ENCODE measurements around the gene SPRYD3. TPM values are rescaled to one million over a fixed set of nuclear protein-coding genes. Genes with fewer than 3 reads are reported as not detected.

Gene SPRYD3
- total RNA-seq, 1 donor from 2014 or later, result 17.9 TPM

DNA sequence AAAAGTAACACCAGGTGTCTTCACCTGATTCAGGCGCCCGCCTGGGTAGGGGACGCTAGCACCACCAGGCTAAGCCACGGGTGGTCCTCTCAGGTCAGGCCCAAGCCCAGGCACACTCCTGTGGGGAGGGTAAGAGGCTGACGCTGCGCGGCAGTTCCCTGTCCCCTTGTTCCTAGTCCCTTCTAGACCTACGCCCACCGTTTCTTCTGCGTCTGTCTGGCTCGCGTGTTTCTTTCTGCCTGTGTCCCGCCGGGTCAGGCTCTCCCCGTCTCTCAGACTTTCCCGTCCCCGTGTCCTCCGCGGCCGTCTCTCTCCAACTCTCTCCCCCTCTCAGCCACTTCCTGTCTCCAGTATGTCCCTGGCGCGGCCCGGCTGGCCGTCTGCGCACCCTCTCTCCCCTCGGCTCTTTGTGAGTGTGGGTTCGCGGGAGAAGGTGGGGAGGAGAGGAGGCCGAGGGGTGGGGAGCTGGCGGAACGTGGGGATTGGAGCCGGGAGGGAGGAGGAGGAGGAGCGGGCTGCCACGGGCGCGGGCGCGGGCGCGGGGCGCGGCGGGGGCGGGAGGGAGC lies 32.5 kb downstream of the SPRYD3 start:
- TF ChIP-seq, protein P1, sequence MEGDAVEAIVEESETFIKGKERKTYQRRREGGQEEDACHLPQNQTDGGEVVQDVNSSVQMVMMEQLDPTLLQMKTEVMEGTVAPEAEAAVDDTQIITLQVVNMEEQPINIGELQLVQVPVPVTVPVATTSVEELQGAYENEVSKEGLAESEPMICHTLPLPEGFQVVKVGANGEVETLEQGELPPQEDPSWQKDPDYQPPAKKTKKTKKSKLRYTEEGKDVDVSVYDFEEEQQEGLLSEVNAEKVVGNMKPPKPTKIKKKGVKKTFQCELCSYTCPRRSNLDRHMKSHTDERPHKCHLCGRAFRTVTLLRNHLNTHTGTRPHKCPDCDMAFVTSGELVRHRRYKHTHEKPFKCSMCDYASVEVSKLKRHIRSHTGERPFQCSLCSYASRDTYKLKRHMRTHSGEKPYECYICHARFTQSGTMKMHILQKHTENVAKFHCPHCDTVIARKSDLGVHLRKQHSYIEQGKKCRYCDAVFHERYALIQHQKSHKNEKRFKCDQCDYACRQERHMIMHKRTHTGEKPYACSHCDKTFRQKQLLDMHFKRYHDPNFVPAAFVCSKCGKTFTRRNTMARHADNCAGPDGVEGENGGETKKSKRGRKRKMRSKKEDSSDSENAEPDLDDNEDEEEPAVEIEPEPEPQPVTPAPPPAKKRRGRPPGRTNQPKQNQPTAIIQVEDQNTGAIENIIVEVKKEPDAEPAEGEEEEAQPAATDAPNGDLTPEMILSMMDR (IDR thresholded peaks at IDR 0.05; ENCODE audit: unreplicated experiment), result no peak
- H3K27me3 Mint-ChIP-seq, result peaks cover 2% of the 10 kb centered on the region
- DNase-seq (ENCODE audit: low spot score, unreplicated experiment), result no peak
- H3K27ac Mint-ChIP-seq, result peak overlapping the region; percentile 94
- peak overlapping the region; percentile 93 for H3K4me3 Mint-ChIP-seq (ENCODE audit: low read depth)
- H3K9me3 Mint-ChIP-seq (ENCODE audit: low read depth), result no peaks in the 10 kb centered on the region
- peaks cover 5% of the 10 kb centered on the region for H3K36me3 Mint-ChIP-seq (ENCODE audit: insufficient read depth)
- peaks cover 42% of the 10 kb centered on the region for H3K4me1 Mint-ChIP-seq (ENCODE audit: low read depth)

DNA sequence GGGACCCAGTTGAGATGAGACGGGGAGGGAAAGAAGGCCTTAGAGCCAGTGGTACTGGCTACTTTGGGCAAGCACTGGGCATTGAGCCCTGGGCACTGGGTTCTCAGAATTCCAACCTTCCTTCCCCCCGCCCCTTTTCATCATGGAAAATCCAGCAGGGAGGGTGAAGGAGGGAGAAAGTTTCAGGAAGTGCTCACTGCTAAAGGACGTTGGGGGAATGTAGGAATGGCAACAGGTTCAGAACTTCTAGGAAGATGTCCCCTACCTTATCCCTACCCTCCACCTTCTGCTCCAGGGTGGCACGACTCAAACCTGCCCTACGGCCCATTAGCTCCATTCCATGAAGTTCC lies 33.5 kb downstream of the SPRYD3 start:
- TF ChIP-seq, protein P1 (IDR thresholded peaks at IDR 0.05; ENCODE audit: unreplicated experiment), result no peak
- Mint-ChIP-seq H3K4me1 (ENCODE audit: low read depth) (peaks cover 39% of the 10 kb centered on the region), H3K9me3 (ENCODE audit: low read depth) (no peaks in the 10 kb centered on the region), H3K27ac (no peak overlapping the region), H3K4me3 (ENCODE audit: low read depth) (peak overlapping the region; percentile 93), H3K27me3 (no peaks in the 10 kb centered on the region), H3K36me3 (ENCODE audit: insufficient read depth) (peaks cover 7% of the 10 kb centered on the region)
- DNase-seq (ENCODE audit: low spot score, unreplicated experiment), result no peak

DNA sequence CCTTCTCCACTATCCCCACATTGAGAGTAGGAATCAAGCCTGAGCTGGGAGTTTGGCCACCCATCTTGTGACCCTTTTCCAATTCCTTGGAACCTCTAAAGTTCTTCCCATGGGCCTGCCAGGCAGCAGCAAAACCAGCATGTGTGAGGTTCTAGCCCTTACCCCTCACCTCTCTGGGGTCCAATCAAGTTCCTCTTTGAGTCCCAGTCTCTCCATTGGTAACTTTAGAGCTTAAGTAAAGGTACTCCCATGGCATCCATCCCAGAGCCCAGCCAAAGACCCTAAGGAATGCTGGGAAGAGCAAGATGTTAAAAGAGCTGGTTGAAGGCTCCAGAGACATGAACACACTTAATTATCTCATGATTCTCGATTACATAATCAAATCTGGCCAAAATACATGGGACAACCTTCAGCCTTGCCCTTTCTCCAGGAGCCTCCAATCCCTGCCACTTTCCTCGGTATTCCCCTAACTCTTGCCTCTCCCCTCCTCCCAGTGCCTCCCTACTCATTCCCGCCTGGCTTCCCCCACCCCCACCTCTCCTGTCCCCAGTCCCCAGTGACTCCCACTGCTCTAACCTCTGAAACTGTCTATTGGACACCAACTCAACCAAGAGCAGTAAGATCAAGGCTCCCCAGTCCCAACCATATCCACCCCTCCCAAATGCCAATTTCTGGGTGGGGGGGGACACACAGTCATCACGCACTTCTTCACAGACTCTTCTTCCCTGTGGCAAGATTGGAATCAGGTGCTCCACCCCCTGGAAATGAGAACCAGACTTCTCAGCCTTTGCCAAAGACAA lies 34.1 kb downstream of the SPRYD3 start:
- peak overlapping the region; percentile 79 for H3K27ac Mint-ChIP-seq

DNA sequence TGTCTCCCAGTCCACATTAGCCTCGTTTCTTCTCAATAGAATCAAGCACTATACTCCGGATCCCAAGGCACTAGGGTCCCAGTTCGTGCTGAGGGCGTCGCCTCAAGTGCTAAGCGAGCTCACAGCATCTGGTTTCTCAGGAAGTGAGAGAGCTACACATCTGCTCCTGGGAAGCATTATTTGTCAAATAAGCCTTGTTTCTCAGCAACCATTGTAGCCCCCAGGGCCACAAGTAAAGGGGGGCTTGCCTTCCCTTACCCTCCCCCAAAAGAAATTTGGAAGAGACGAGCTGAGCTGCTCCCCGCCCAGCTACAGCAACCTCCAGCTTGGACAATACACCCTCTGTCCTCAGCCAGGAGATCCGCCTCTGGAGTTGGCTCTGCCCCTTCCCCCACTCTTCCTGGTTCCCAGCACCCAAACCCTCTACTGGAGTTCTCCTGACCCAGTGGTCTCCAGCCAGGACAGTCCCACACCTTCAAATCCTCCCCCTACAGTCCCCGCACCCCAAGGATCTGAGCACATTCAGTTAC lies 35.1 kb downstream of the SPRYD3 start:
- peaks cover 35% of the 10 kb centered on the region for H3K4me1 Mint-ChIP-seq (ENCODE audit: low read depth)
- no peaks in the 10 kb centered on the region for H3K27me3 Mint-ChIP-seq

More for the DNA sequence above, 34.1 kb downstream of the SPRYD3 start:
- H3K9me3 Mint-ChIP-seq (ENCODE audit: low read depth), result no peaks in the 10 kb centered on the region
- no peak for DNase-seq (ENCODE audit: low spot score, unreplicated experiment)
- H3K36me3 Mint-ChIP-seq (ENCODE audit: insufficient read depth), result peaks cover 7% of the 10 kb centered on the region
- peaks cover 39% of the 10 kb centered on the region for H3K4me1 Mint-ChIP-seq (ENCODE audit: low read depth)
- TF ChIP-seq, protein P1 (IDR thresholded peaks at IDR 0.05; ENCODE audit: unreplicated experiment), result no peak
- peak overlapping the region; percentile 93 for H3K4me3 Mint-ChIP-seq (ENCODE audit: low read depth)
- H3K27me3 Mint-ChIP-seq, result no peaks in the 10 kb centered on the region

More for the DNA sequence above, 35.1 kb downstream of the SPRYD3 start:
- Mint-ChIP-seq H3K27ac (peak overlapping the region; percentile 44), H3K4me3 (ENCODE audit: low read depth) (peak overlapping the region; percentile 93), H3K36me3 (ENCODE audit: insufficient read depth) (peaks cover 12% of the 10 kb centered on the region), H3K9me3 (ENCODE audit: low read depth) (no peaks in the 10 kb centered on the region)
- no peak for DNase-seq (ENCODE audit: low spot score, unreplicated experiment)
- TF ChIP-seq, protein P1 (IDR thresholded peaks at IDR 0.05; ENCODE audit: unreplicated experiment), result no peak

Measured in progenitor cell of endocrine pancreas (in vitro differentiated cells).